Skeletal muscle satellite cell (primary cell): ENCODE data around the gene SHISA4. TPM values are rescaled to one million over a fixed set of nuclear protein-coding genes. Genes with fewer than 3 reads are reported as not detected.
"Not testable (repeated sequence)": the region's sequence is repeated elsewhere in the genome, so short reads cannot be mapped to it uniquely, and the experiment has no call there.

Experiments used
- H3K27me3 ChIP-seq: 2 replicates; pipeline ENCODE4 v1.7.0; 2013; ENCODE audit warnings: low read length; ENCODE audit not compliant: control insufficient read depth, insufficient read depth
- H3K36me3 ChIP-seq: 2 replicates; pipeline ENCODE4 v1.7.0; 2013; ENCODE audit warnings: mild to moderate bottlenecking, control low read depth, low read length; ENCODE audit not compliant: insufficient read depth
- H3K4me1 ChIP-seq: 2 replicates; pipeline ENCODE4 v1.7.0; 2013; ENCODE audit warnings: low read length; ENCODE audit not compliant: control insufficient read depth, insufficient read depth
- H3K4me2 ChIP-seq: 2 replicates; pipeline ENCODE4 v1.7.0; 2013; ENCODE audit warnings: mild to moderate bottlenecking, low read length
- H3K4me3 ChIP-seq: 2 replicates; pipeline ENCODE4 v1.7.0; 2013; ENCODE audit warnings: low read length
- H3K9ac ChIP-seq: 2 replicates; pipeline ENCODE4 v1.7.0; 2013; ENCODE audit warnings: mild to moderate bottlenecking, low read depth, low read length, moderate library complexity
- H3K9me3 ChIP-seq: replicated peaks from 2 replicates; pipeline ENCODE4 v1.7.0; 2013; ENCODE audit warnings: mild to moderate bottlenecking, control low read depth, low read length
- total RNA-seq: library from RNA; depleted of rRNA; stranded (reverse); fragments of >200 nt; gene quantifications from 2 replicates; pipeline ENCODE4 v1.2.3, GENCODE V29; 2012; rRNA removed

The SHISA4 gene
- 4.8 and 6.6 TPM in 2 replicates for total RNA-seq

GRCh38 chr1:201888282-201889089 is at the start of gene SHISA4:
Gene SHISA4, plus strand, starts transcription at chr1:201888898. Its CDS starts 97 bp downstream, at chr1:201888995.
- H3K27me3 ChIP-seq = no peaks in the 10 kb centered on the region
- peak within 1 kb of the TSS; percentile 86 for H3K9ac ChIP-seq
- peak within 1 kb of the TSS; percentile 96 for H3K4me2 ChIP-seq
- no peaks in the 10 kb centered on the region for H3K36me3 ChIP-seq
- H3K9me3 ChIP-seq = no peaks in the 10 kb centered on the region
- peaks cover 39% of the 10 kb centered on the region for H3K4me1 ChIP-seq
- peak within 1 kb of the TSS; percentile 90 for H3K4me3 ChIP-seq

GRCh38 chr1:201839089-201839488 is 49.6 kb upstream of the SHISA4 start:
- not testable (repeated sequence) for H3K4me3 ChIP-seq, H3K36me3 ChIP-seq, H3K9me3 ChIP-seq, H3K9ac ChIP-seq, H3K4me1 ChIP-seq, H3K27me3 ChIP-seq, H3K4me2 ChIP-seq

- Histone ChIP-seq H3K9me3 (no peaks in the 10 kb centered on the region), H3K27me3 (no peaks in the 10 kb centered on the region), H3K4me3 (no peak overlapping the region), H3K4me1 (peaks cover 1% of the 10 kb centered on the region), H3K36me3 (no peaks in the 10 kb centered on the region), H3K9ac (no peak overlapping the region), H3K4me2 (no peak overlapping the region)
Observed at GRCh38 chr1:201840055-201840454, 48.6 kb upstream of the SHISA4 start.

GRCh38 chr1:201840490-201840889 is 48.2 kb upstream of the SHISA4 start:
- Histone ChIP-seq H3K9me3 (no peaks in the 10 kb centered on the region), H3K9ac (no peak overlapping the region), H3K4me2 (no peak overlapping the region), H3K4me1 (peaks cover 6% of the 10 kb centered on the region), H3K27me3 (no peaks in the 10 kb centered on the region), H3K36me3 (no peaks in the 10 kb centered on the region), H3K4me3 (no peak overlapping the region)

- no peaks in the 10 kb centered on the region for H3K27me3 ChIP-seq
- no peak overlapping the region for H3K9ac ChIP-seq
- peaks cover 12% of the 10 kb centered on the region for H3K4me1 ChIP-seq
- H3K9me3 ChIP-seq = no peaks in the 10 kb centered on the region
- no peak overlapping the region for H3K4me3 ChIP-seq
- no peaks in the 10 kb centered on the region for H3K36me3 ChIP-seq
- no peak overlapping the region for H3K4me2 ChIP-seq
Observed at GRCh38 chr1:201841265-201841912, 47.3 kb upstream of the SHISA4 start.

GRCh38 chr1:201842472-201843027 is 46.1 kb upstream of the SHISA4 start:
- H3K9ac ChIP-seq = no peak overlapping the region
- H3K4me1 ChIP-seq = peaks cover 12% of the 10 kb centered on the region
- H3K36me3 ChIP-seq = peaks cover 2% of the 10 kb centered on the region
- H3K27me3 ChIP-seq = no peaks in the 10 kb centered on the region
- no peak overlapping the region for H3K4me3 ChIP-seq
- no peak overlapping the region for H3K4me2 ChIP-seq
- H3K9me3 ChIP-seq = no peaks in the 10 kb centered on the region

- H3K4me1 ChIP-seq = peaks cover 29% of the 10 kb centered on the region
- peaks cover 9% of the 10 kb centered on the region for H3K36me3 ChIP-seq
Observed at GRCh38 chr1:201845331-201846083, 43.2 kb upstream of the SHISA4 start.

GRCh38 chr1:201847150-201847549 is 41.5 kb upstream of the SHISA4 start:
- Histone ChIP-seq H3K4me1 (peaks cover 35% of the 10 kb centered on the region), H3K4me3 (no peak overlapping the region), H3K9me3 (no peaks in the 10 kb centered on the region), H3K9ac (no peak overlapping the region), H3K4me2 (no peak overlapping the region), H3K36me3 (peaks cover 21% of the 10 kb centered on the region), H3K27me3 (no peaks in the 10 kb centered on the region)

More at GRCh38 chr1:201845331-201846083, 43.2 kb upstream of the SHISA4 start:
- H3K4me2 ChIP-seq = no peak overlapping the region
- no peaks in the 10 kb centered on the region for H3K27me3 ChIP-seq
- H3K9me3 ChIP-seq = no peaks in the 10 kb centered on the region
- no peak overlapping the region for H3K9ac ChIP-seq
- H3K4me3 ChIP-seq = no peak overlapping the region

- Histone ChIP-seq H3K4me2 (no peak overlapping the region), H3K27me3 (no peaks in the 10 kb centered on the region), H3K9ac (no peak overlapping the region), H3K9me3 (no peaks in the 10 kb centered on the region), H3K36me3 (peaks cover 32% of the 10 kb centered on the region), H3K4me3 (no peak overlapping the region), H3K4me1 (peaks cover 35% of the 10 kb centered on the region)
Observed at GRCh38 chr1:201848230-201848629, 40.5 kb upstream of the SHISA4 start.

- peaks cover 35% of the 10 kb centered on the region for H3K4me1 ChIP-seq
- H3K36me3 ChIP-seq = peaks cover 41% of the 10 kb centered on the region
- peak overlapping the region; percentile 55 for H3K4me2 ChIP-seq
- H3K9ac ChIP-seq = peak overlapping the region; percentile 17
- H3K9me3 ChIP-seq = no peaks in the 10 kb centered on the region
- peak overlapping the region; percentile 9 for H3K4me3 ChIP-seq
- no peaks in the 10 kb centered on the region for H3K27me3 ChIP-seq
Observed at GRCh38 chr1:201849372-201850052, 39.2 kb upstream of the SHISA4 start.

GRCh38 chr1:201850053-201850397 is 38.7 kb upstream of the SHISA4 start:
- H3K4me1 ChIP-seq = peaks cover 34% of the 10 kb centered on the region
- H3K36me3 ChIP-seq = peaks cover 46% of the 10 kb centered on the region

More at GRCh38 chr1:201850053-201850397, 38.7 kb upstream of the SHISA4 start:
- H3K4me3 ChIP-seq = peak overlapping the region; percentile 9
- no peaks in the 10 kb centered on the region for H3K9me3 ChIP-seq
- H3K4me2 ChIP-seq = peak overlapping the region; percentile 55
- H3K27me3 ChIP-seq = no peaks in the 10 kb centered on the region
- H3K9ac ChIP-seq = peak overlapping the region; percentile 17
